OCI-LY3 (cell line): ENCODE data around the gene CPT2.

ENCODE experiments used
- CTCF ChIP-seq: fragments of 200-600, 300-600 bp; sonication (generic); IDR thresholded peaks from 2 replicates; pipeline ENCODE4 v1.5.1; 2014; ENCODE audit warnings: antibody characterized with exemption, low read length, low read depth
- EZH2phosphoT487 ChIP-seq: fragments of 200-600 bp; shearing (Covaris generic); IDR thresholded peaks from 2 replicates; pipeline ENCODE4 v1.6.1; 2018; ENCODE audit warnings: antibody characterized with exemption, mixed run types, low read depth

DNA sequence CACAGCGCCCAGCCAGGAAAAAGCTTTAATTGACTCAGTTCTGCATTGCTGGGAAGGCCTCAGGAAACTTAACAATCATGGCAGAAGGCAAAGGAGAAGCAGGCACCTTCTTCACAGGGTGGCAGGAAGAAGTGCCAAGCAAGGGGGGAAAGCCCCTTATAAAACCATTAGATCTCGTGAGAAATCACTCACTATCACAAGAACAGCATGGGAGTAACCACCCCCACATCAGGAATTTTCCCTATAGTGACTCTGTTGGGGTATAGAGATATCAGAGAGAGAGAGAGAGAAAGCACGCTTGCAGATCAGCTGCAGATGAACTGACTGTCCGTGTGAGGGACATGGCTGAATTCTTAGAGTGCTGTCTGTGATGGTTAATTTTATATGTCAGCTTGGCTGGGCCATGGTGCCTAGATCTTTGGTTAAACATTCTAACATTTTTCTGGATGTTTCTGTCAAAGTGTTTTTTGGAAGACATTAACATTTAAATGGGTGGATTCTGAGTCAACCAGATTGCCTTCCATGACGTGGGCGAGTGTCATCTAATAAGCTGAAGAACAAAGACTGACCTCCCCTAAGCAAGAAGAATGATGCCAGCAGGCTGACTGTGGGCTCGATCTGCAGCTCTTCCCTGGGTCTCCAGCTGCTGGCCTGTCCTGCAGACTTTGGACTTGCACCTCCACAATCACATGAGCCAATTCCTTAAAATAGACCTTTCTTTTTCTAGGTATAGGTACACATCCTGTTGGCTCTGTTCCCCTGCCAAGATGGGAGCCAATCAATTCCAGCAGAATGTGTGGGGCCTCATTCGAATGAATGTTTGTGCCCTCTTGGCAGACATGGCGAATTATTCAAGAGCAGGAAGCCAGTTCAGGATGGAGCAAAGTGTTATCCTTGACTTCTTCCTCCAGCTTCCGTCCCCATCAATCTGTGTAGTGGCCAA lies 21.4 kb upstream of the CPT2 start:
- TF ChIP-seq CTCF (no peak), EZH2phosphoT487 (no peak)
